ENCODE data around the gene RABL2A.
"Not testable (repeated sequence)": the region's sequence is repeated elsewhere in the genome, so short reads cannot be mapped to it uniquely, and the experiment has no call there.

GRCh38 chr2:113657735-113658134, 30.7 kb downstream of the RABL2A start:
- not testable (repeated sequence) for TF ChIP-seq CTCF (IDR thresholded peaks at IDR 0.05); ZFX (IDR thresholded peaks at IDR 0.05; ENCODE audit: borderline replicate concordance)
